Measurements from ENCODE around the gene TMEM259. TPM values are rescaled to one million over a fixed set of nuclear protein-coding genes. Genes with fewer than 3 reads are reported as not detected.

The TMEM259 gene
- total and polyA plus RNA-seq, 9 of the 15 experiments (the other 6 are each of a cell fraction or from before 2014, with no cell fraction given), result 0.52 to 231 (median 63.6) TPM

- TF ChIP-seq FOXJ2 (tag; IDR thresholded peaks at IDR 0.05) (no peak), PRMT5 (CRISPR knock-in tag; IDR thresholded peaks at IDR 0.05) (no peak), NFIX (CRISPR knock-in tag; IDR thresholded peaks at IDR 0.05; ENCODE audit: low read depth) (no peak), STAT6 (CRISPR knock-in tag; IDR thresholded peaks at IDR 0.05) (no peak), ETS1 (conservative IDR thresholded peaks at IDR 0.05; ENCODE audit: control insufficient read depth, low read depth, low read length) (peak; percentile 69; the same call in 1 of the 2 replicates), ARID3B (CRISPR knock-in tag; IDR thresholded peaks at IDR 0.05; ENCODE audit: borderline replicate concordance) (no peak), XRCC5 (IDR thresholded peaks at IDR 0.05; ENCODE audit: low read depth, low read length) (no peak; the same call in 1 of the 2 replicates), NFIC (IDR thresholded peaks at IDR 0.05) (no peak), ZNF174 (CRISPR knock-in tag; IDR thresholded peaks at IDR 0.05) (no peak), ETV1 (tag; conservative IDR thresholded peaks at IDR 0.05; ENCODE audit: low read depth) (0 out of 2 replicates have a peak, but pooled peaks have one; percentile 9), DNMT1 (IDR thresholded peaks at IDR 0.05) (no peak), CCAR2 (IDR thresholded peaks at IDR 0.05; ENCODE audit: low read depth, low read length) (no peak), REST (IDR thresholded peaks at IDR 0.05; ENCODE audit: borderline replicate concordance) (no peak), REST (CRISPR knock-in tag; IDR thresholded peaks at IDR 0.05; ENCODE audit: low read depth) (no peak)
These were observed 21.1 kb upstream of the TMEM259 start (continued) for GRCh38 chr19:1041835-1042685.
